H9 (cell line): ENCODE data around the gene CLDN18. TPM values are rescaled to one million over a fixed set of nuclear protein-coding genes. Genes with fewer than 3 reads are reported as not detected.

ENCODE experiments used
- DNase-seq: peaks from one replicate; pipeline ENCODE4 v3.0.0-alpha.2; 2017
- H2AFZ ChIP-seq: one replicate; pipeline ENCODE4 v1.6.1; 2013; ENCODE audit warnings: mild to moderate bottlenecking, low read length, control low read depth, moderate library complexity
- H2AK5ac ChIP-seq: 2 replicates; pipeline ENCODE4 v1.6.1; 2013; ENCODE audit warnings: low read length, control low read depth, mixed read lengths; ENCODE audit not compliant: insufficient read length
- H2BK120ac ChIP-seq: one replicate; pipeline ENCODE4 v1.6.1; 2013; ENCODE audit warnings: low read depth, mild to moderate bottlenecking, low read length, control low read depth, inconsistent platforms; ENCODE audit not compliant: poor library complexity, severe bottlenecking
- H2BK12ac ChIP-seq: 2 replicates; pipeline ENCODE4 v1.6.1; 2013; ENCODE audit warnings: low read length, control low read depth, mixed read lengths, low read depth; ENCODE audit not compliant: insufficient read length
- H2BK15ac ChIP-seq: 2 replicates; pipeline ENCODE4 v1.6.1; 2013; ENCODE audit warnings: low read depth, low read length, control low read depth
- H2BK20ac ChIP-seq: one replicate; pipeline ENCODE4 v1.6.1; 2013; ENCODE audit warnings: low read depth, mild to moderate bottlenecking, low read length, control low read depth, inconsistent platforms; ENCODE audit not compliant: poor library complexity, severe bottlenecking
- H2BK5ac ChIP-seq: 2 replicates; pipeline ENCODE4 v1.6.1; 2013; ENCODE audit warnings: low read length, control low read depth, mixed read lengths; ENCODE audit not compliant: insufficient read length
- H3K14ac ChIP-seq: 2 replicates; pipeline ENCODE4 v1.6.1; 2013; ENCODE audit warnings: low read length, control low read depth; ENCODE audit not compliant: insufficient read depth
- H3K18ac ChIP-seq: 2 replicates; pipeline ENCODE4 v1.6.1; 2013; ENCODE audit warnings: low read depth, mild to moderate bottlenecking, mixed read lengths, low read length, control low read depth; ENCODE audit not compliant: insufficient read length
- H3K23ac ChIP-seq: 2 replicates; pipeline ENCODE4 v1.6.1; 2013; ENCODE audit warnings: low read length, control low read depth, mixed read lengths, low read depth; ENCODE audit not compliant: insufficient read length
- H3K23me2 ChIP-seq: 2 replicates; pipeline ENCODE4 v1.6.1; 2013; ENCODE audit warnings: low read depth, mild to moderate bottlenecking, mixed read lengths, low read length, control low read depth; ENCODE audit not compliant: insufficient read length, poor library complexity, severe bottlenecking
- H3K27ac ChIP-seq: 2 replicates; pipeline ENCODE4 v1.5.1; 2013; ENCODE audit warnings: low read length, control low read depth, mixed read lengths, low read depth; ENCODE audit not compliant: insufficient read length
- H3K27me3 ChIP-seq: 2 replicates; pipeline ENCODE4 v1.6.1; 2013; ENCODE audit warnings: low read length, control low read depth, inconsistent platforms; ENCODE audit not compliant: insufficient read depth
- H3K4ac ChIP-seq: 2 replicates; pipeline ENCODE4 v1.6.1; 2013; ENCODE audit warnings: low read depth, mild to moderate bottlenecking, control low read depth, inconsistent platforms, low read length, moderate library complexity
- H3K4me1 ChIP-seq: 2 replicates; pipeline ENCODE4 v1.6.1; 2013; ENCODE audit warnings: low read length, control low read depth, inconsistent platforms; ENCODE audit not compliant: insufficient read depth
- H3K4me2 ChIP-seq: 2 replicates; pipeline ENCODE4 v1.6.1; 2013; ENCODE audit warnings: low read length, control low read depth, mixed read lengths; ENCODE audit not compliant: insufficient read length, insufficient read depth
- H3K56ac ChIP-seq: 2 replicates; pipeline ENCODE4 v1.6.1; 2013; ENCODE audit warnings: low read depth, mild to moderate bottlenecking, mixed read lengths, low read length, control low read depth; ENCODE audit not compliant: insufficient read length
- H3K79me1 ChIP-seq: 2 replicates; pipeline ENCODE4 v1.6.1; 2013; ENCODE audit warnings: low read depth, mild to moderate bottlenecking, moderate library complexity, low read length, control low read depth, inconsistent platforms; ENCODE audit not compliant: insufficient read depth, poor library complexity, severe bottlenecking
- H3K79me2 ChIP-seq: 2 replicates; pipeline ENCODE4 v1.6.1; 2013; ENCODE audit warnings: low read length, control low read depth, inconsistent platforms; ENCODE audit not compliant: insufficient read depth
- H3K9ac ChIP-seq: 2 replicates; pipeline ENCODE4 v1.6.1; 2013; ENCODE audit warnings: low read length, control low read depth, mixed read lengths; ENCODE audit not compliant: insufficient read length; ENCODE audit errors: extremely low read depth
- H3K9me3 ChIP-seq: one replicate; pipeline ENCODE4 v1.6.1; 2013; ENCODE audit warnings: low read depth, low read length, inconsistent platforms; ENCODE audit not compliant: control insufficient read depth
- H3T11ph ChIP-seq: one replicate; pipeline ENCODE4 v1.6.1; 2013; ENCODE audit warnings: mild to moderate bottlenecking, low read length, control low read depth, inconsistent platforms
- H4K20me1 ChIP-seq: one replicate; pipeline ENCODE4 v1.6.1; 2013; ENCODE audit not compliant: control insufficient read depth, insufficient read length, insufficient read depth
- H4K5ac ChIP-seq: 2 replicates; pipeline ENCODE4 v1.6.1; 2013; ENCODE audit warnings: low read depth, mild to moderate bottlenecking, mixed read lengths, low read length, control low read depth; ENCODE audit not compliant: insufficient read length
- H4K8ac ChIP-seq: replicated peaks from 2 replicates; pipeline ENCODE4 v1.6.1; 2013; ENCODE audit warnings: low read length, control low read depth, mixed read lengths, low read depth; ENCODE audit not compliant: insufficient read length
- H4K91ac ChIP-seq: 2 replicates; pipeline ENCODE4 v1.6.1; 2013; ENCODE audit warnings: low read depth, mild to moderate bottlenecking, moderate library complexity, mixed read lengths, low read length, control low read depth; ENCODE audit not compliant: insufficient read length
- H3K27ac Mint-ChIP-seq, 3 experiments: 2 replicates in 2 of 3; 3 replicates in 1 of 3; pipeline ENCODE4 v1.8.0; 2020 to 2021; ENCODE audit warnings: mixed read lengths in 3 of 3, mild to moderate bottlenecking in 1 of 3, moderate library complexity in 1 of 3
- H3K27me3 Mint-ChIP-seq: 2 replicates; pipeline ENCODE4 v1.8.0; 2021; ENCODE audit warnings: low read depth, mild to moderate bottlenecking, moderate library complexity, mixed read lengths
- H3K36me3 Mint-ChIP-seq, 3 experiments: 2 replicates in 2 of 3; 3 replicates in 1 of 3; pipeline ENCODE4 v1.8.0; 2020 to 2021; ENCODE audit warnings: low read depth in 3 of 3, mixed read lengths in 3 of 3; ENCODE audit not compliant: insufficient read depth in 1 of 3
- H3K4me1 Mint-ChIP-seq, 2 experiments: 2 replicates each; pipeline ENCODE4 v1.8.0; 2020; ENCODE audit warnings: mixed read lengths in 2 of 2
- H3K4me3 Mint-ChIP-seq, 2 experiments: 2 replicates in 1 of 2; 3 replicates in 1 of 2; pipeline ENCODE4 v1.8.0; 2020 to 2021; ENCODE audit warnings: mild to moderate bottlenecking in 2 of 2, mixed read lengths in 2 of 2, moderate library complexity in 1 of 2
- H3K9me3 Mint-ChIP-seq, 2 experiments: 2 replicates in 1 of 2; 3 replicates in 1 of 2; pipeline ENCODE4 v1.8.0; 2020; ENCODE audit warnings: mild to moderate bottlenecking in 2 of 2, mixed read lengths in 2 of 2, moderate library complexity in 1 of 2
- WGBS: extraction: QIAGEN DNeasy Blood & Tissue Kit; methylation state at CpG from one replicate; pipeline ENCODE4 v1.1.7; 2013; ENCODE audit warnings: missing lambda C conversion rate, low lambda C conversion rate, mixed read lengths; ENCODE audit not compliant: insufficient read length; ENCODE audit errors: extremely low coverage; 5-methylcytosine and 5-hydroxymethylcytosine counted together
- total RNA-seq: library from RNA; stranded (reverse); gene quantifications from 2 replicates; pipeline ENCODE4 v1.2.1, GENCODE V29; 2021
- TF ChIP-seq, protein P1 (sequence below): fragments of 200-600 bp; sonication (generic); conservative IDR thresholded peaks from 3 replicates; pipeline ENCODE4 v1.8.0; 2021; ENCODE audit warnings: antibody characterized with exemption, mild to moderate bottlenecking

CLDN18 gene
- total RNA-seq, 1 experiment from 2014 or later = not detected

DNA sequence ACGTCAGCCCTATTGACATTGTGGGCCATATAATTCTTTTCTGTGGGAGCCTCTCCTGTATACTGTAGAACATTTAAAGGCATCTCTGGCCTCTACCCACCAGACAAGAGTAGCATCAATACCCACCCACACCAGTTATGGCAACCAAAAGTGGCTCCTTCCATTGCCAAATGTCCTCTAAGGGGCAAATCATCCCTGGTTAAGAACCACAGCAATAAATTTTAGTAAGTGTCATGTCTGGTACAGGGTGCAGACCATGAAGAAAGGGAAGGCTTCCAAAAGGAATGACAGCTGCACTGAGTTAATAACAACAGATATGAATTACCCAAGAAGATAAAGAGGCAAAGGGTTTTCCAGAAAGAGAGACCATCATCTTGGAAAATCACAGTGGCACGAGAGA lies 6.9 kb upstream of the CLDN18 start:
- H2BK120ac ChIP-seq = no peak overlapping the region

More for the DNA sequence above, 6.9 kb upstream of the CLDN18 start:
- Mint-ChIP-seq H3K4me3 (no peak overlapping the region), H3K36me3 (no peaks in the 10 kb centered on the region), H3K9me3 (no peaks in the 10 kb centered on the region), H3K27me3 (peaks cover 1% of the 10 kb centered on the region), H3K4me1 (no peaks in the 10 kb centered on the region), H3K27ac (no peak overlapping the region)
- no peak overlapping the region for H3K18ac ChIP-seq
- no peak overlapping the region for H2BK5ac ChIP-seq
- no peak overlapping the region for H4K91ac ChIP-seq
- TF ChIP-seq, protein P1, sequence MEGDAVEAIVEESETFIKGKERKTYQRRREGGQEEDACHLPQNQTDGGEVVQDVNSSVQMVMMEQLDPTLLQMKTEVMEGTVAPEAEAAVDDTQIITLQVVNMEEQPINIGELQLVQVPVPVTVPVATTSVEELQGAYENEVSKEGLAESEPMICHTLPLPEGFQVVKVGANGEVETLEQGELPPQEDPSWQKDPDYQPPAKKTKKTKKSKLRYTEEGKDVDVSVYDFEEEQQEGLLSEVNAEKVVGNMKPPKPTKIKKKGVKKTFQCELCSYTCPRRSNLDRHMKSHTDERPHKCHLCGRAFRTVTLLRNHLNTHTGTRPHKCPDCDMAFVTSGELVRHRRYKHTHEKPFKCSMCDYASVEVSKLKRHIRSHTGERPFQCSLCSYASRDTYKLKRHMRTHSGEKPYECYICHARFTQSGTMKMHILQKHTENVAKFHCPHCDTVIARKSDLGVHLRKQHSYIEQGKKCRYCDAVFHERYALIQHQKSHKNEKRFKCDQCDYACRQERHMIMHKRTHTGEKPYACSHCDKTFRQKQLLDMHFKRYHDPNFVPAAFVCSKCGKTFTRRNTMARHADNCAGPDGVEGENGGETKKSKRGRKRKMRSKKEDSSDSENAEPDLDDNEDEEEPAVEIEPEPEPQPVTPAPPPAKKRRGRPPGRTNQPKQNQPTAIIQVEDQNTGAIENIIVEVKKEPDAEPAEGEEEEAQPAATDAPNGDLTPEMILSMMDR = no peak
- H3K23me2 ChIP-seq = no peaks in the 10 kb centered on the region
- no peaks in the 10 kb centered on the region for H4K20me1 ChIP-seq
- no peak for DNase-seq
- H3K4me2 ChIP-seq = no peak overlapping the region
- H4K5ac ChIP-seq = no peak overlapping the region
- no peaks in the 10 kb centered on the region for H3K27me3 ChIP-seq
- H2AK5ac ChIP-seq = no peak overlapping the region
- no peak overlapping the region for H3K23ac ChIP-seq
- H3K27ac ChIP-seq = no peak overlapping the region
- no peaks in the 10 kb centered on the region for H3K4me1 ChIP-seq
- no peaks in the 10 kb centered on the region for H3K9me3 ChIP-seq
- WGBS = no CpG with 5 or more reads among the region's 2 CpGs
- H2BK15ac ChIP-seq = no peak overlapping the region
- H2BK20ac ChIP-seq = no peak overlapping the region
- H3K79me1 ChIP-seq = no peaks in the 10 kb centered on the region
- H3K4ac ChIP-seq = no peak overlapping the region
- no peak overlapping the region for H4K8ac ChIP-seq
- H3K56ac ChIP-seq = no peak overlapping the region
- H3K79me2 ChIP-seq = no peaks in the 10 kb centered on the region
- H3K9ac ChIP-seq = no peak overlapping the region
- H3T11ph ChIP-seq = no peak overlapping the region
- no peak overlapping the region for H3K14ac ChIP-seq
- no peak overlapping the region for H2AFZ ChIP-seq
- no peak overlapping the region for H2BK12ac ChIP-seq
